GM18858 (cell line): ENCODE data around the gene PPCDC.

Experiments used
- ATAC-seq: cut with Tn5 transposase; IDR thresholded peaks from one replicate; pipeline ENCODE4 v1.9.1; 2021; ENCODE audit not compliant: unreplicated experiment

PPCDC gene

GRCh38 chr15:75043509-75044257, 20.3 kb downstream of the PPCDC start:
- ATAC-seq = no peak

GRCh38 chr15:75044258-75044878, 21.0 kb downstream of the PPCDC start:
- ATAC-seq = no peak

GRCh38 chr15:75045332-75046015, 22.1 kb downstream of the PPCDC start:
- ATAC-seq = no peak

- ATAC-seq = no peak
These were observed 25.0 kb downstream of the PPCDC start for GRCh38 chr15:75048394-75048793.

- no peak for ATAC-seq
These were observed 26.0 kb downstream of the PPCDC start for GRCh38 chr15:75049392-75049791.

- ATAC-seq = no peak
These were observed 26.9 kb downstream of the PPCDC start for GRCh38 chr15:75050283-75050682.

- ATAC-seq = no peak
These were observed 27.8 kb downstream of the PPCDC start for GRCh38 chr15:75051191-75051608.

GRCh38 chr15:75051711-75052110, 28.3 kb downstream of the PPCDC start:
- no peak for ATAC-seq

GRCh38 chr15:75052972-75053747, 29.8 kb downstream of the PPCDC start:
- ATAC-seq = no peak

GRCh38 chr15:75053748-75054125, 30.3 kb downstream of the PPCDC start:
- ATAC-seq = no peak

- ATAC-seq = no peak
These were observed 30.9 kb downstream of the PPCDC start for GRCh38 chr15:75054172-75054897.

GRCh38 chr15:75056036-75056435, 32.6 kb downstream of the PPCDC start:
- ATAC-seq = no peak

- ATAC-seq = no peak
These were observed 34.9 kb downstream of the PPCDC start for GRCh38 chr15:75058127-75058905.

- no peak for ATAC-seq
These were observed 36.2 kb downstream of the PPCDC start for GRCh38 chr15:75059607-75060006.

- no peak for ATAC-seq
These were observed 37.9 kb downstream of the PPCDC start for GRCh38 chr15:75061272-75061671.

GRCh38 chr15:75062706-75063105, 39.3 kb downstream of the PPCDC start:
- no peak for ATAC-seq

- no peak for ATAC-seq
These were observed 39.9 kb downstream of the PPCDC start for GRCh38 chr15:75063338-75063737.

- no peak for ATAC-seq
These were observed 40.5 kb downstream of the PPCDC start for GRCh38 chr15:75063889-75064288.

- no peak for ATAC-seq
These were observed 41.5 kb downstream of the PPCDC start for GRCh38 chr15:75064846-75065245.

- ATAC-seq = no peak
These were observed 42.1 kb downstream of the PPCDC start for GRCh38 chr15:75065467-75065850.
